ENCODE data around the gene RABEP1.
A peak's percentile ranks its signal among the peaks of the same experiment; 100 is the strongest.

Gene RABEP1

GRCh38 chr17:5272322-5272721 lies 9.8 kb upstream of the RABEP1 start:
- no peaks in the 10 kb centered on the region for H3K79me1 ChIP-seq (ENCODE audit: low read depth, low read length)
- H2BK15ac ChIP-seq (ENCODE audit: low read length): no peak overlapping the region
- no peak overlapping the region for H2BK12ac ChIP-seq (ENCODE audit: low read length)
- peaks cover 0 to 3% of the 10 kb centered on the region in 2 donors for H3K9me3 ChIP-seq (replicated peaks in 1 of 2; ENCODE audit: control insufficient read depth in 2 of 2, insufficient read depth in 1 of 2, low read depth in 1 of 2, low read length in 2 of 2)
- no peak overlapping the region for H3K4ac ChIP-seq (ENCODE audit: low read length)
- H2BK5ac ChIP-seq (ENCODE audit: low read length): no peak overlapping the region
- no peak overlapping the region for H3K4me2 ChIP-seq (ENCODE audit: insufficient read depth, low read length, poor library complexity, severe bottlenecking)
- no peak overlapping the region for H4K8ac ChIP-seq (ENCODE audit: low read depth, low read length)
- H3K14ac ChIP-seq (ENCODE audit: low read length): no peak overlapping the region
- H3K4me1 ChIP-seq (ENCODE audit: control insufficient read depth in 2 of 2, insufficient read depth in 1 of 2, low read depth in 1 of 2, low read length in 2 of 2): no peaks in the 10 kb centered on the region
- no peak overlapping the region for H2BK120ac ChIP-seq (ENCODE audit: low read depth, low read length)
- WGBS, 2 donors (ENCODE audit: extremely low coverage in 2 of 2, insufficient read length in 2 of 2, insufficient replicate concordance in 1 of 2): no CpG with 5 or more reads among the region's 6 CpGs
- no peak overlapping the region for H3K18ac ChIP-seq (ENCODE audit: low read length)
- no peak overlapping the region for H2AK5ac ChIP-seq (ENCODE audit: low read depth, low read length)
- H3K23ac ChIP-seq (ENCODE audit: low read depth, low read length, poor library complexity): no peak overlapping the region
- no peaks in the 10 kb centered on the region for H3K27me3 ChIP-seq (ENCODE audit: control insufficient read depth in 3 of 3, insufficient read depth in 3 of 3, low read depth in 1 of 3, low read length in 3 of 3)
- no peak overlapping the region for H3K9ac ChIP-seq (ENCODE audit: low read depth, low read length, poor library complexity)
- H3K4me3 ChIP-seq (ENCODE audit: low read length in 2 of 2): no peak overlapping the region
- no peak for DNase-seq (ENCODE audit: low spot score)
- no peak overlapping the region for H3K27ac ChIP-seq (replicated peaks; ENCODE audit: low read length)
- no peaks in the 10 kb centered on the region for H3K36me3 ChIP-seq (replicated peaks in 1 of 2; ENCODE audit: control insufficient read depth in 2 of 2, insufficient read depth in 2 of 2, low read length in 2 of 2)
- H2AFZ ChIP-seq (ENCODE audit: low read length): no peak overlapping the region
- no peak overlapping the region for H4K91ac ChIP-seq (ENCODE audit: low read depth, low read length, poor library complexity)

DNA sequence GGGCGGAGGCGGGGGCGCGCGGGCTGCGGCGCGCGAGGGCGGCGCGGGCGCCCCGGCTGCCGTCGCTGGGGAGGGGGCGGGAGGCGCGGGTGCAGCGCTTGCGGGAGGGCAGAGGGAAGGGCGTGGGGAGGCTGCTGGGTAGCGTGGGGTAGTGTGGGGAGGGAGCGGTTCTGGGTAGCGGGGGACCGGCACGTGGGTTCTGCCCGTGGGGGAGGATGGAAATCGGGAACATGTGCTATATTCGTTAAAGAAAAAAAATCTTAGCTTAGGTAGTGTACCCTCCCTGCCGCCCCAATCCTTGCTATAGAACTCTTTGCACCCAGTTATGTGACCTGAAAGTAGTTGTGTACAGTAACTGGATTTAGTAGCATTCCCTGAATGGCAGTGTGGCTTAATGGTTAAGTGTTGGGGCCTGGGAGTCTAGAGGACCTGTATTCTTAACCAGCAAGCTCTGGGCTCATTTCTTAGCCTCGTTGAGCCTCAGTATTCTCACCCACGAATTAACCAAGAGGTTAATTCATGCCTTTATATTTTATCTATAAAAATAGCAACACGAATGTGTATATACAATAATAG lies 646 bp downstream of the RABEP1 start:
- H4K91ac ChIP-seq (ENCODE audit: low read depth, low read length, poor library complexity): no peak overlapping the region
- no peak overlapping the region for H2BK15ac ChIP-seq (ENCODE audit: low read length)
- peak overlapping the region; percentile 96 for H3K9ac ChIP-seq (ENCODE audit: low read depth, low read length, poor library complexity)
- no peak overlapping the region for H3K4ac ChIP-seq (ENCODE audit: low read length)
- H3K18ac ChIP-seq (ENCODE audit: low read length): no peak overlapping the region
- H3K4me3 ChIP-seq (ENCODE audit: low read length in 2 of 2): peak overlapping the region; percentile 73 to 97
- no peaks in the 10 kb centered on the region for H3K27me3 ChIP-seq (ENCODE audit: control insufficient read depth in 3 of 3, insufficient read depth in 3 of 3, low read depth in 1 of 3, low read length in 3 of 3)
- H3K14ac ChIP-seq (ENCODE audit: low read length): no peak overlapping the region
- no peak for DNase-seq (ENCODE audit: low spot score)
- peak overlapping the region; percentile 54 for H2BK5ac ChIP-seq (ENCODE audit: low read length)
- no peaks in the 10 kb centered on the region for H3K9me3 ChIP-seq (replicated peaks in 1 of 2; ENCODE audit: control insufficient read depth in 2 of 2, insufficient read depth in 1 of 2, low read depth in 1 of 2, low read length in 2 of 2)
- WGBS, 2 donors (ENCODE audit: extremely low coverage in 2 of 2, insufficient read length in 2 of 2, insufficient replicate concordance in 1 of 2): 100% methylated on average over 1 of the region's 34 CpGs; no CpG with 5 or more reads in 1 of the 2 donors
- H2BK12ac ChIP-seq (ENCODE audit: low read length): no peak overlapping the region
- H3K36me3 ChIP-seq (replicated peaks in 1 of 2; ENCODE audit: control insufficient read depth in 2 of 2, insufficient read depth in 2 of 2, low read length in 2 of 2): peaks cover 4 to 24% of the 10 kb centered on the region in 2 donors
- H2AFZ ChIP-seq (ENCODE audit: low read length): peak overlapping the region; percentile 52
- peak overlapping the region; percentile 5 for H2AK5ac ChIP-seq (ENCODE audit: low read depth, low read length)
- no peak overlapping the region for H4K8ac ChIP-seq (ENCODE audit: low read depth, low read length)
- H2BK120ac ChIP-seq (ENCODE audit: low read depth, low read length): no peak overlapping the region
- peak overlapping the region; percentile 78 for H3K4me2 ChIP-seq (ENCODE audit: insufficient read depth, low read length, poor library complexity, severe bottlenecking)
- peaks cover 5% of the 10 kb centered on the region for H3K79me1 ChIP-seq (ENCODE audit: low read depth, low read length)
- H3K27ac ChIP-seq (replicated peaks; ENCODE audit: low read length): no peak overlapping the region
- H3K23ac ChIP-seq (ENCODE audit: low read depth, low read length, poor library complexity): no peak overlapping the region
- peaks cover 0 to 5% of the 10 kb centered on the region in 2 donors for H3K4me1 ChIP-seq (ENCODE audit: control insufficient read depth in 2 of 2, insufficient read depth in 1 of 2, low read depth in 1 of 2, low read length in 2 of 2)

DNA sequence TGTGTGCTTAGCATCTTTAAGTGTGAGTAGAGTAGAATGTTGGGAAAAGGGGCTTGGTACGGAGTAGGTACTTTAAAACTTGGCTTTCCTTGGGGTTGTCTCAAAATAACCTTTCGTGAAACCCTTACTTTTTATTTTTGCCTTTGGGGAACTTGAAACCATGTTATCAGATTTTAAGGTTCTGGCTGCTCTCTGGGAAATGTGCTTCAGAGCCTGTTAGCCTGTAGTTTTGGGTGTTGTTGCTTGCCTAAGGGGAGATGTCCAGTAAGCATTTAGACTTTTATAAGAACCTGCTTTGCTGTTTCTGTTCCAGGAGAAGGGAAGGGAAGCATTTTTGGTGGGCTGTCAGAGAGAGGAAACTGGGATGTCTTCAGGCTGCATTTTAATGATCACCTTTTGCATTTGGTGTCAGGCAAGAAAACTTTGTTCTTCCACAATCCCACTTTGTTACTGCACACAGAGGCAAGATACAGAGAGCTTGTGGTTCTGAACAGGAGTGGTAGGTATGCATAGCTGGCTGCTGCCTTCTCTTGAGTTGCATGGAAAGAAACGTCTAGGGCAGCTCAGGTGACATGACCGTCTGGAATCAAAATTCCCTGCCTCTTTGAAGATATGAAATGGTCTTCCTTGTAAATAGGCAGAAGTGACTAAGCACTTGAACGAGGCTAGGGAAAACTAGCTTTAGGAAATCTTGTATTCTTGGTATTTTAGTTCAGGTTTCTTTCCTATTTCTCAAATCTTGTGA lies 1.7 kb downstream of the RABEP1 start:
- Histone ChIP-seq H2AFZ (ENCODE audit: low read length) (no peak overlapping the region), H3K4ac (ENCODE audit: low read length) (no peak overlapping the region), H3K23ac (ENCODE audit: low read depth, low read length, poor library complexity) (no peak overlapping the region), H3K27me3 (ENCODE audit: control insufficient read depth in 3 of 3, insufficient read depth in 3 of 3, low read depth in 1 of 3, low read length in 3 of 3) (no peaks in the 10 kb centered on the region), H2BK120ac (ENCODE audit: low read depth, low read length) (no peak overlapping the region), H2BK5ac (ENCODE audit: low read length) (no peak overlapping the region), H2BK15ac (ENCODE audit: low read length) (no peak overlapping the region), H3K4me3 (ENCODE audit: low read length in 2 of 2) (peak overlapping the region in 1 of 2 donors; percentile 73), H3K14ac (ENCODE audit: low read length) (no peak overlapping the region), H3K9ac (ENCODE audit: low read depth, low read length, poor library complexity) (no peak overlapping the region), H2AK5ac (ENCODE audit: low read depth, low read length) (no peak overlapping the region), H3K4me1 (ENCODE audit: control insufficient read depth in 2 of 2, insufficient read depth in 1 of 2, low read depth in 1 of 2, low read length in 2 of 2) (peaks cover 0 to 5% of the 10 kb centered on the region in 2 donors), H2BK12ac (ENCODE audit: low read length) (no peak overlapping the region), H3K79me1 (ENCODE audit: low read depth, low read length) (peaks cover 5% of the 10 kb centered on the region), H3K27ac (replicated peaks; ENCODE audit: low read length) (no peak overlapping the region), H3K18ac (ENCODE audit: low read length) (no peak overlapping the region), H3K4me2 (ENCODE audit: insufficient read depth, low read length, poor library complexity, severe bottlenecking) (no peak overlapping the region), H3K36me3 (replicated peaks in 1 of 2; ENCODE audit: control insufficient read depth in 2 of 2, insufficient read depth in 2 of 2, low read length in 2 of 2) (peaks cover 4 to 24% of the 10 kb centered on the region in 2 donors), H4K91ac (ENCODE audit: low read depth, low read length, poor library complexity) (no peak overlapping the region), H4K8ac (ENCODE audit: low read depth, low read length) (no peak overlapping the region), H3K9me3 (replicated peaks in 1 of 2; ENCODE audit: control insufficient read depth in 2 of 2, insufficient read depth in 1 of 2, low read depth in 1 of 2, low read length in 2 of 2) (no peaks in the 10 kb centered on the region)
- DNase-seq (ENCODE audit: low spot score): no peak
- no CpG with 5 or more reads among the region's 5 CpGs for WGBS, 2 donors (ENCODE audit: extremely low coverage in 2 of 2, insufficient read length in 2 of 2, insufficient replicate concordance in 1 of 2)

DNA sequence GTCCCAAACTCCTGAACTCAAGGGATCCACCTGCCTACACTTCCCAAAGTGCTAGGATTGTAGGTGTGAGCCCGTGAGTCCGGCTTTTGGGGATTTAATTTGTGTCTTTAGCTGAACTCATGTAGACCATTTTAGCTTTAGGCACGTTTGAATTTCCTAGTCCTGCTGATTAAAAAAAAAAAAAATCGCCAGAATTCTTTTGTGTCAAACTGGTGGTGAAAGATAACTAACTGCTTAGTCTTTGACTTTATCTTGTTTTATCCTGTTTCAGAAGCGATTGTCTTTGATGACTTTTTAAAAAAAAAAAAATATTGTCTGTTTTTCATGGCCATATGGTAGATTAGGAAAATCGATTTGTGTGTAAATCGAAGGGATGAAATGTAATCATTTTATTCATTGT lies 2.6 kb downstream of the RABEP1 start:
- H3K27me3 ChIP-seq (ENCODE audit: control insufficient read depth in 3 of 3, insufficient read depth in 3 of 3, low read depth in 1 of 3, low read length in 3 of 3): no peaks in the 10 kb centered on the region
- WGBS, 2 donors (ENCODE audit: extremely low coverage in 2 of 2, insufficient read length in 2 of 2, insufficient replicate concordance in 1 of 2): 100% methylated on average over 2 of the region's 7 CpGs
- DNase-seq (ENCODE audit: low spot score): no peak
- H4K8ac ChIP-seq (ENCODE audit: low read depth, low read length): no peak overlapping the region
- H3K4me1 ChIP-seq (ENCODE audit: control insufficient read depth in 2 of 2, insufficient read depth in 1 of 2, low read depth in 1 of 2, low read length in 2 of 2): peaks cover 0 to 5% of the 10 kb centered on the region in 2 donors
- H2BK12ac ChIP-seq (ENCODE audit: low read length): no peak overlapping the region
- no peak overlapping the region for H3K18ac ChIP-seq (ENCODE audit: low read length)
- no peak overlapping the region for H4K91ac ChIP-seq (ENCODE audit: low read depth, low read length, poor library complexity)
- H3K9ac ChIP-seq (ENCODE audit: low read depth, low read length, poor library complexity): no peak overlapping the region
- H3K14ac ChIP-seq (ENCODE audit: low read length): no peak overlapping the region
- H3K23ac ChIP-seq (ENCODE audit: low read depth, low read length, poor library complexity): no peak overlapping the region
- H3K9me3 ChIP-seq (replicated peaks in 1 of 2; ENCODE audit: control insufficient read depth in 2 of 2, insufficient read depth in 1 of 2, low read depth in 1 of 2, low read length in 2 of 2): no peaks in the 10 kb centered on the region
- H3K36me3 ChIP-seq (replicated peaks in 1 of 2; ENCODE audit: control insufficient read depth in 2 of 2, insufficient read depth in 2 of 2, low read length in 2 of 2): peaks cover 4 to 24% of the 10 kb centered on the region in 2 donors
- no peak overlapping the region for H3K4ac ChIP-seq (ENCODE audit: low read length)
- no peak overlapping the region for H3K4me3 ChIP-seq (ENCODE audit: low read length in 2 of 2)
- no peak overlapping the region for H2AK5ac ChIP-seq (ENCODE audit: low read depth, low read length)
- no peak overlapping the region for H2BK5ac ChIP-seq (ENCODE audit: low read length)
- H2BK15ac ChIP-seq (ENCODE audit: low read length): no peak overlapping the region
- H2BK120ac ChIP-seq (ENCODE audit: low read depth, low read length): no peak overlapping the region
- H2AFZ ChIP-seq (ENCODE audit: low read length): no peak overlapping the region
- H3K79me1 ChIP-seq (ENCODE audit: low read depth, low read length): peaks cover 5% of the 10 kb centered on the region
- H3K27ac ChIP-seq (replicated peaks; ENCODE audit: low read length): no peak overlapping the region
- H3K4me2 ChIP-seq (ENCODE audit: insufficient read depth, low read length, poor library complexity, severe bottlenecking): no peak overlapping the region

Data from neuronal stem cell (in vitro differentiated cells).